ENCODE measurements around the gene NTM. TPM values are rescaled to one million over a fixed set of nuclear protein-coding genes. Genes with fewer than 3 reads are reported as not detected.

The NTM gene
- total and polyA plus RNA-seq, 12 donors = 0.26 to 11.5 (median 4.0) TPM

- no peak for DNase-seq
- Histone ChIP-seq H3K27me3 (no peaks in the 10 kb centered on the region), H3K36me3 (replicated peaks in 1 of 2) (no peaks in the 10 kb centered on the region), H3K4me3 (no peak overlapping the region), H3K27ac (no peak overlapping the region), H3K4me1 (replicated peaks in 1 of 2) (no peaks in the 10 kb centered on the region), H3K9me3 (replicated peaks in 1 of 3) (no peaks in the 10 kb centered on the region)
- no peak for TF ChIP-seq POLR2A (IDR thresholded peaks at IDR 0.05)
- no peak for TF ChIP-seq CTCF (IDR thresholded peaks at IDR 0.05)
- WGBS, 4 donors = 72 to 81% (median 73%) methylated on average over 6 of the region's 6 CpGs
- intact Hi-C loops (cut with DNase I) = no loop called here
Observed at GRCh38 chr11:131533998-131534397, 163.6 kb downstream of the NTM start.

GRCh38 chr11:131534611-131535010, 164.2 kb downstream of the NTM start:
- H3K4me1 ChIP-seq (replicated peaks in 1 of 2) = no peaks in the 10 kb centered on the region
- no peak overlapping the region for H3K27ac ChIP-seq
- no peaks in the 10 kb centered on the region for H3K36me3 ChIP-seq (replicated peaks in 1 of 2)
- 74 to 90% (median 84%) methylated on average over 5 of the region's 5 CpGs for WGBS, 4 donors
- H3K4me3 ChIP-seq = no peak overlapping the region
- H3K27me3 ChIP-seq = no peaks in the 10 kb centered on the region
- DNase-seq = no peak
- H3K9me3 ChIP-seq (replicated peaks in 1 of 3) = no peaks in the 10 kb centered on the region
- no peak for TF ChIP-seq CTCF (IDR thresholded peaks at IDR 0.05)
- no peak for TF ChIP-seq POLR2A (IDR thresholded peaks at IDR 0.05)
- intact Hi-C loops (cut with DNase I) = no loop called here

DNA sequence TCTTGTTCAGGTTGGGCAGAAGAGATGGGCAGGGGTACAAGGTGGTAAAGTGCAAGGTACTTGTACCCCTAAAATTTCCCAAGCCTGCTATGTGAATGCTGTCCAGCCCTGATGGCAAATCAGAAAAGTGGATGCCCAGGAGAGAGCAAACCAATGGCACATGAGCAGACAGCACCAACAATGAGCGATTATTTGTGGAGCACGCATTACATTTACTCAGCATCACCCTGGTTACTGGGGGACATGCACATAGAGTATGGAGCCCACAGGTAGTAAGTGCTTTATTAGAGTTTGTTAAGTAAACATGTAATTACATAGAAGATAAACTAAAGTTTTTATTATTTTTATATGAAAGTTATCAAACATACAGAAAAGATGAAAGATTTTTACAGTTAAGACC, 165.7 kb downstream of the NTM start:
- H3K9me3 ChIP-seq (replicated peaks in 1 of 3) = no peaks in the 10 kb centered on the region
- H3K36me3 ChIP-seq (replicated peaks in 1 of 2) = no peaks in the 10 kb centered on the region
- no peak overlapping the region for H3K27ac ChIP-seq
- intact Hi-C loops (cut with DNase I) = no loop called here
- TF ChIP-seq POLR2A (IDR thresholded peaks at IDR 0.05) (no peak), CTCF (IDR thresholded peaks at IDR 0.05) (no peak)
- WGBS, 4 donors = 90 to 100% (median 96%) methylated on average over 2 of the region's 2 CpGs
- no peak for DNase-seq
- H3K27me3 ChIP-seq = no peaks in the 10 kb centered on the region
- H3K4me3 ChIP-seq = no peak overlapping the region
- no peaks in the 10 kb centered on the region for H3K4me1 ChIP-seq (replicated peaks in 1 of 2)

DNA sequence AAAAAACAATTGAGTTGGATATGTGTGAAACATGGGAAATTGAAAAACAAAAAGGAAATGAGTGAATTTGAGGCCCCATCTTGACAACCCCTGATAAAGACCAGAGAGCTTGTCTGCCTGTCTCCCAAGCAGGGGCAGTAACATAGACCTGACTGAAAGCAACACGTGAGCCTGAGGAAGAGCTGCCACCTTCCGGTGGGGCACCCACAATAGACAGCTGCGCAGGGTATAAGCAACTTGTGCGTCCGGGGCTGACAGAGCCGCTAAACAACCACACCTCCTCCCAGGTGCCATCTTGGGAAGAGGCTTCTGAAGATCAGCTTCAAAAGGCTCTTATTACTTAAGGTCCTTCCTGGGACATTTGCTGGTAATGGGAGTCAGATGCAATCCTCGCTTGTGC, 166.8 kb downstream of the NTM start:
- Histone ChIP-seq H3K4me1 (replicated peaks in 1 of 2) (no peaks in the 10 kb centered on the region), H3K27ac (no peak overlapping the region), H3K9me3 (replicated peaks in 1 of 3) (no peaks in the 10 kb centered on the region), H3K4me3 (no peak overlapping the region), H3K27me3 (no peaks in the 10 kb centered on the region), H3K36me3 (replicated peaks in 1 of 2) (no peaks in the 10 kb centered on the region)
- WGBS, 4 donors = 77 to 94% (median 90%) methylated on average over 4 to 7 of the region's 7 CpGs
- no peak for DNase-seq
- TF ChIP-seq CTCF (IDR thresholded peaks at IDR 0.05) (no peak), POLR2A (IDR thresholded peaks at IDR 0.05) (no peak)
- intact Hi-C loops (cut with DNase I) = no loop called here

All from adrenal gland (tissue), 12 donors.